ENCODE data around the gene IRF9.
A peak's percentile ranks its signal among the peaks of the same experiment; 100 is the strongest.

Gene IRF9

GRCh38 chr14:24213866-24214662 is 53.0 kb downstream of the IRF9 start:
- DNase-seq (ENCODE audit: low read depth), result no peak
- TF ChIP-seq CTCF (IDR thresholded peaks at IDR 0.05; ENCODE audit: low read depth, low read length, missing control alignments), result peak; percentile 6
- peak overlapping the region; percentile 86 for H3K4me3 ChIP-seq (ENCODE audit: low read depth, low read length)

GRCh38 chr14:24215495-24216344 is 54.7 kb downstream of the IRF9 start, which contains the start of gene MDP1:
MDP1 (minus strand) TSS chr14:24216066; CDS start chr14:24215955, 111 bp downstream.
- DNase-seq (ENCODE audit: low read depth), result peak; percentile 74
- TF ChIP-seq CTCF (IDR thresholded peaks at IDR 0.05; ENCODE audit: low read depth, low read length, missing control alignments), result peak; percentile 88
- H3K4me3 ChIP-seq (ENCODE audit: low read depth, low read length), result peak within 1 kb of the TSS; percentile 81

Data from GM12864 (cell line).